Erythroblast (primary cell): ENCODE measurements around the gene C3orf85.

Experiments
- GATA1 ChIP-seq: IDR thresholded peaks from 2 replicates; pipeline ENCODE4 v1.6.1; 2011; ENCODE audit warnings: low read depth, mild to moderate bottlenecking, control low read depth, low read length, moderate library complexity
- POLR2A ChIP-seq: IDR thresholded peaks from 2 replicates; pipeline ENCODE4 v1.6.1; 2011; ENCODE audit warnings: mild to moderate bottlenecking, low read length

- no peak for TF ChIP-seq POLR2A
- no peak for TF ChIP-seq GATA1
Observed at GRCh38 chr3:109112946-109113760, 23.4 kb upstream of the C3orf85 start.
